Left ventricle myocardium inferior (tissue), 1 donor: ENCODE data around the gene SCEL. TPM values are rescaled to one million over a fixed set of nuclear protein-coding genes. Genes with fewer than 3 reads are reported as not detected.

Source experiments
- DNase-seq: peaks from one replicate; pipeline ENCODE4 v3.0.0-alpha.2; 2020
- H3K27ac ChIP-seq: fragments of 200-600 bp; replicated peaks from 2 replicates; pipeline ENCODE4 v1.8.0; 2021
- H3K27me3 ChIP-seq: fragments of 200-600 bp; 2 replicates; pipeline ENCODE4 v1.8.0; 2021; ENCODE audit warnings: low read depth
- H3K36me3 ChIP-seq: fragments of 200-600 bp; 2 replicates; pipeline ENCODE4 v1.8.0; 2021
- H3K4me1 ChIP-seq: fragments of 200-600 bp; 2 replicates; pipeline ENCODE4 v1.8.0; 2021
- H3K4me3 ChIP-seq: fragments of 200-600 bp; 2 replicates; pipeline ENCODE4 v1.8.0; 2021; ENCODE audit warnings: mild to moderate bottlenecking, moderate library complexity
- H3K9me3 ChIP-seq: fragments of 200-600 bp; replicated peaks from 2 replicates; pipeline ENCODE4 v1.8.0; 2021
- intact Hi-C: fragments of 100-400 bp; cut with micrococcal nuclease; formaldehyde crosslinking; loops from one replicate; pipeline ENCODE4 v1.11.0; 2022
- long read RNA-seq: library from polyadenylated mRNA; unstranded; transcript quantifications from one replicate; pipeline ENCODE4 v2.0.0, GENCODE V29; 2021
- total RNA-seq: library from RNA; stranded (reverse); fragmentation: NEBNext Ultra II Directional; extraction: Animal tissue kit (Norgen Biotek cat#: 25700); gene quantifications from one replicate; pipeline ENCODE4 v1.2.1, GENCODE V29; 2021
- TF ChIP-seq, protein P1 (sequence below): fragments of 200-600 bp; IDR thresholded peaks from 2 replicates; pipeline ENCODE4 v1.8.0; 2021; ENCODE audit warnings: antibody characterized with exemption, mild to moderate bottlenecking, borderline replicate concordance
- donor health status: DM: no; HTN: yes; CAD: no; lungs with severe emphysema.

The SCEL gene
- not detected for total RNA-seq
- long read RNA-seq: 0 reads

- DNase-seq: no peak
- intact Hi-C loops: no loop called here
- Histone ChIP-seq H3K36me3 (no peaks in the 10 kb centered on the region), H3K4me1 (no peaks in the 10 kb centered on the region), H3K4me3 (no peak within 1 kb of the TSS), H3K27me3 (peaks cover 24% of the 10 kb centered on the region), H3K9me3 (no peaks in the 10 kb centered on the region), H3K27ac (no peak within 1 kb of the TSS)
- TF ChIP-seq, protein P1, sequence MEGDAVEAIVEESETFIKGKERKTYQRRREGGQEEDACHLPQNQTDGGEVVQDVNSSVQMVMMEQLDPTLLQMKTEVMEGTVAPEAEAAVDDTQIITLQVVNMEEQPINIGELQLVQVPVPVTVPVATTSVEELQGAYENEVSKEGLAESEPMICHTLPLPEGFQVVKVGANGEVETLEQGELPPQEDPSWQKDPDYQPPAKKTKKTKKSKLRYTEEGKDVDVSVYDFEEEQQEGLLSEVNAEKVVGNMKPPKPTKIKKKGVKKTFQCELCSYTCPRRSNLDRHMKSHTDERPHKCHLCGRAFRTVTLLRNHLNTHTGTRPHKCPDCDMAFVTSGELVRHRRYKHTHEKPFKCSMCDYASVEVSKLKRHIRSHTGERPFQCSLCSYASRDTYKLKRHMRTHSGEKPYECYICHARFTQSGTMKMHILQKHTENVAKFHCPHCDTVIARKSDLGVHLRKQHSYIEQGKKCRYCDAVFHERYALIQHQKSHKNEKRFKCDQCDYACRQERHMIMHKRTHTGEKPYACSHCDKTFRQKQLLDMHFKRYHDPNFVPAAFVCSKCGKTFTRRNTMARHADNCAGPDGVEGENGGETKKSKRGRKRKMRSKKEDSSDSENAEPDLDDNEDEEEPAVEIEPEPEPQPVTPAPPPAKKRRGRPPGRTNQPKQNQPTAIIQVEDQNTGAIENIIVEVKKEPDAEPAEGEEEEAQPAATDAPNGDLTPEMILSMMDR: no peak
Measured at GRCh38 chr13:77535448-77535847, at the start of gene SCEL. Gene SCEL (plus strand): TSS chr13:77535706. CDS start chr13:77555876, 20,170 bp downstream.

- Histone ChIP-seq H3K9me3 (peaks cover 9% of the 10 kb centered on the region), H3K4me3 (no peak overlapping the region), H3K27ac (no peak overlapping the region), H3K36me3 (no peaks in the 10 kb centered on the region), H3K4me1 (no peaks in the 10 kb centered on the region), H3K27me3 (no peaks in the 10 kb centered on the region)
- intact Hi-C loops: no loop called here
- DNase-seq: no peak
- TF ChIP-seq, protein P1: no peak
Measured at GRCh38 chr13:77489566-77490337, 45.8 kb upstream of the SCEL start.

GRCh38 chr13:77492982-77493381 is 42.5 kb upstream of the SCEL start:
- TF ChIP-seq, protein P1: peak; percentile 52
- no peaks in the 10 kb centered on the region for H3K27me3 ChIP-seq
- H3K4me3 ChIP-seq: no peak overlapping the region
- intact Hi-C loops: no loop called here
- H3K4me1 ChIP-seq: no peaks in the 10 kb centered on the region
- H3K9me3 ChIP-seq: no peaks in the 10 kb centered on the region
- H3K36me3 ChIP-seq: no peaks in the 10 kb centered on the region
- no peak for DNase-seq
- H3K27ac ChIP-seq: no peak overlapping the region

- no peak for DNase-seq
- Histone ChIP-seq H3K27ac (no peak overlapping the region), H3K4me3 (no peak overlapping the region), H3K36me3 (no peaks in the 10 kb centered on the region), H3K4me1 (no peaks in the 10 kb centered on the region), H3K9me3 (no peaks in the 10 kb centered on the region), H3K27me3 (no peaks in the 10 kb centered on the region)
- intact Hi-C loops: no loop called here
- TF ChIP-seq, protein P1: no peak
Measured at GRCh38 chr13:77494226-77494625, 41.3 kb upstream of the SCEL start.

DNA sequence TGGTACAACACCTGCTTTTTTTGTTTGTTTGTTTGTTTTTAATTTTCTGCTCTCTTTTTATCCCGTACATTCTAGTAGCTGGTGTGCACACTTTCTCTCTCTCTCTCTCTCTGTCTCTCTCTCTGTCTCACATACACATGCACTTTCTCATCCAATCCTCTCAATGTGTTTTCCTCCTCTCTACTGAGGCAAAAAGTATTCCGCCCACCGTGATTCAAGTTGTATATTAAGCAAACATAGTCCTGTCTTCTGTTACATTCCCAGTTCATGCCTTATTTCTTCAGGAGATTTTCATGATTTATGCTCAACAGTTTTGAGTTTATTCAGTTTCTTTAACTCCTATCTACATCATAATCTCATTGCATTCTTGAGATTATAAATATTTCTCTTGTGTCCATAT is 38.2 kb upstream of the SCEL start:
- no peaks in the 10 kb centered on the region for H3K4me1 ChIP-seq
- no peaks in the 10 kb centered on the region for H3K27me3 ChIP-seq
- no peaks in the 10 kb centered on the region for H3K36me3 ChIP-seq
- TF ChIP-seq, protein P1: no peak
- H3K4me3 ChIP-seq: no peak overlapping the region
- H3K9me3 ChIP-seq: no peaks in the 10 kb centered on the region
- intact Hi-C loops: no loop called here
- DNase-seq: no peak
- H3K27ac ChIP-seq: no peak overlapping the region
